ENCODE results near the gene THRAP3.

DNA sequence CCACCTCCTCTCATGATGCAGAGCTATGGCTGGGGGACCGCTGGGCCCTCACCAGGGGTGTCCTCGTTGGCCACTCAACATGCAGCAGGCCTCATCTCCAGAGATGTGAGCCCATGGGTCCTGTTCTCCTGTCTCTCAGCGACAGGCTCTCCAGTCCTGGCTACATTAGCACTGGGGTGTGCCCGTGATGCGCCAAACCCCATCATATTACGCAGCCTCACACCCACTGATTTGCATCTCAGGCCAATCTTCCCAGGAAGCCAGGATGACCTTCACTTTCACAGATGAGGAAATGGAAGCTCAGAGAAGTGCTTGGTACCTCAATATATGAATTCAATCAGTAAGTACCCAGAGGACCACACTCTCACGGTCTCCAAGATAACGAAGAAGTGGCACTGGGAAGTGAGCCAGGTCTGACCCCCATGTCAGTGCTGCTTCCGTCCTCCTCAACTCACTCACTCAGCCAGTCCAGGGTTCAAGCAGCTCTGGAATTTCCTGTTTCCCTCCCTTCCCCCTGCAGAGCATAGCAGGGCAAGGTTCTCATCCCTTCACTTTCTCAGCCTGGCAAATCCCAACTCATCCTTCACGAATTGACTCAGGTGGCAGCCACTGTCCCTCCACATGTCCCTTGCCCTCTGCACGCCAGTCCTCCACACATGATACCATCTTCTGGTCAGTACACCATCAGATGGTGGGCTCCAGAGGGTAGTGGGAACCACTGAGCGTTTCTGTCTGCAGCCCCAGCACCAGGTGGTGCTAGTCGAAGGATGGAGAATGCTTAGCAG, 128.1 kb downstream of the THRAP3 start:
- TF ChIP-seq, protein P1, sequence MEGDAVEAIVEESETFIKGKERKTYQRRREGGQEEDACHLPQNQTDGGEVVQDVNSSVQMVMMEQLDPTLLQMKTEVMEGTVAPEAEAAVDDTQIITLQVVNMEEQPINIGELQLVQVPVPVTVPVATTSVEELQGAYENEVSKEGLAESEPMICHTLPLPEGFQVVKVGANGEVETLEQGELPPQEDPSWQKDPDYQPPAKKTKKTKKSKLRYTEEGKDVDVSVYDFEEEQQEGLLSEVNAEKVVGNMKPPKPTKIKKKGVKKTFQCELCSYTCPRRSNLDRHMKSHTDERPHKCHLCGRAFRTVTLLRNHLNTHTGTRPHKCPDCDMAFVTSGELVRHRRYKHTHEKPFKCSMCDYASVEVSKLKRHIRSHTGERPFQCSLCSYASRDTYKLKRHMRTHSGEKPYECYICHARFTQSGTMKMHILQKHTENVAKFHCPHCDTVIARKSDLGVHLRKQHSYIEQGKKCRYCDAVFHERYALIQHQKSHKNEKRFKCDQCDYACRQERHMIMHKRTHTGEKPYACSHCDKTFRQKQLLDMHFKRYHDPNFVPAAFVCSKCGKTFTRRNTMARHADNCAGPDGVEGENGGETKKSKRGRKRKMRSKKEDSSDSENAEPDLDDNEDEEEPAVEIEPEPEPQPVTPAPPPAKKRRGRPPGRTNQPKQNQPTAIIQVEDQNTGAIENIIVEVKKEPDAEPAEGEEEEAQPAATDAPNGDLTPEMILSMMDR (IDR thresholded peaks at IDR 0.05; ENCODE audit: borderline replicate concordance, extremely low read depth, low read length, poor library complexity, severe bottlenecking) = no peak
- TF ChIP-seq EZH2 (IDR thresholded peaks at IDR 0.05; ENCODE audit: borderline replicate concordance, low read depth, low read length, severe bottlenecking) = no peak
